GM18502 (cell line): Measurements from ENCODE around the gene HDAC6.

Source experiments
- ATAC-seq: cut with Tn5 transposase; IDR thresholded peaks from one replicate; pipeline ENCODE4 v1.9.1; 2021; ENCODE audit warnings: mild to moderate bottlenecking; ENCODE audit not compliant: unreplicated experiment, poor library complexity

Gene HDAC6

DNA sequence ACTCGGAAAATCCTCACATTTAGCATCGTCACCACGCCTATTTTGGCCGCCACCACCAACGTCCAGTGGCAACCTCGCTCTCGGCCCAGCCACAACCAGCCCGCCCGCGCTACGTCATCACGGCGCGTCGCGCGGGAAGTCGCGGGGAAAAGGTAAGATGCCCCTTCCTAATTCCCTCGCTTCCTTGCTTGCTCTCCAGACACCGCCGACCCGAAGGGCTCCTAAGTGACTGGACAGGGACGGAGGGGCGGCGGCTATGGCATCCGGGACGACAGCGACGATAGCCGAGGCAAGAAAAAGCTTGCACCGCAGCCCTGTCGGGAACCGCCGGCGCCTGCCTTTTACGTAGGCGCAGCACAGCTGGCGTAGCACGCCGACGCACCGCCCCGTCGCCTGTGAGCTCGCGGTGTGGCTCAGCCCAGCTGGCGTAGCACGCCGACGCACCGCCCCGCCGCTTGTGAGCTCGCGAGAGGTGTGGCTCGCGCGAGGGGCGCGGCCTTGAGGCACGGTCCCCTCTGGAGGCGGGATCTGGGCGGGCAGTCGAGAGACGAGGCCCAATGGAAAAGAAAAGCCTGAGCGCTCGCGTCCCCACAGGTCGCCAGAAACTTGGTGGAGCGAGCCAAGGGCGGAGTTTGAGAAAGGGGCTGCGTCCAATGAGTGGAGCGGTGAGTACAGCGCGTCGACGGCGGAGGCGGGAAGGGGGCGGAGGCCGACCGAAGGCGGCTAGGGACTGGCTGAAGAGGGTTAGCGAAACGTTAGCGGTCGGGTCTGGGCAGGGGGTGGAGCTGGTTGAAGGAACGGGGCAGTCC, at the start of gene HDAC6:
Gene HDAC6 (plus strand): TSS at position 788 of the 809 bp plus-strand sequence. CDS start 626 bp downstream, outside the sequence.
- ATAC-seq = peak; percentile 86

DNA sequence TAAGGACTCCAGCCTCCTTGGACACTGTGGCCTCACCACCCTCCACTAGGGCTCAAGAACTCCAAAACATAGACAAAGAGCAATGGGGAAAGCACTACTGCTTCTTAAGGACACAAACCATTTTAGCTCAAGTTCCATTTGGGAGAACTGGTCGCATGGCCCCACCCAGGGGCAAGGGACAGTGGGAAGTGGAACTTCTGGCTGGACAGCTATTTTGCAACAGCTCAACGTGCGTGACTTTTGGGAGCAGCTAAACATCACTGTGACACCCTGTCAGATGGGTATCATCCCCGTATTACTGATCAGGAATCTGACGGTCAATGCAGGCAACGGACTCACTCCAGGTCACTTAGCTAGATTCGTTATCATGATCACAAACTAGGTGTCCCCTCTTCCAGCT, 49.4 kb upstream of the HDAC6 start:
- no peak for ATAC-seq

DNA sequence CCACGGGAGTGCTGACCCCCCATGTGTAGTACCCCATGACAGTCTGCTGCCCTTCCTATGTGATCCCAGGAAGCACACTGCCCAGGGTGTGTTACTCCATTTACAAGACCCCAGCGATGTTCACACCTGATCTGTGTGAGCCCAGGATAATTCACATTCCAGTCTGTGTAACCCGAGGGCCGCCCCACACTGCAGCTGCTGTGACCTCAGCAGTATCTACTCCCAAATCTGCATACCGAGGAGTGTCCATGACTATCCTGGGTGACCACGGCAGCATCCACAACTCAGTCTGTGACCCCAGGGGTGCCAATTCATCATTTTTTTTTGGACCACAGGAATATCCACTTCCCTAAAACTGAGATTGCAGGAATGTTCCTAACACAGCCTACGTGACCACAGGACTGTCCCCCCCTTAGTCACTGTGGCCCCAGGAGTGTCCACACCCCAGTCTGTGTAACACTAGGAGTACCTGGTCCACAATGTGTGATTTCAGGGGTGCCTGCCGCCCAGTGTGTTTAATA, 48.1 kb upstream of the HDAC6 start:
- ATAC-seq = no peak

DNA sequence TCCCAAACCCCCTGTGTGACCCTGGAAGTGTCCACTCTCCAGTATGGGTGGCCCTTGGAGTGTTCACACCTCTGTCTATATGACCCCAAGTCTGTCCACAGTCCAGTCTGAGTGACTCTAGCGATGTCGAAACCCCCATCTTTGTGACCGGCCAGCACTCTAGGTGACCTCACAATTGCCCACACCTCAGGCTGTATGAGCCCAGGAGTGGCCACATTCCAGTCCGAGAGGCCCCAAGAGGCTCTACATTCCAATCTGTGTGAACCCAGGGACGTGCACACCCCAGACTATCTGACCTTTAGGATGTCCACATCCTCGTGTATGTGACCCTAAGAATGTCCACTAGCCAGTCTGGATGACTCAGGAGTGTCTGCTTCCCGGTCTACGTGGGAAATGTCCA, 47.6 kb upstream of the HDAC6 start:
- ATAC-seq = no peak

DNA sequence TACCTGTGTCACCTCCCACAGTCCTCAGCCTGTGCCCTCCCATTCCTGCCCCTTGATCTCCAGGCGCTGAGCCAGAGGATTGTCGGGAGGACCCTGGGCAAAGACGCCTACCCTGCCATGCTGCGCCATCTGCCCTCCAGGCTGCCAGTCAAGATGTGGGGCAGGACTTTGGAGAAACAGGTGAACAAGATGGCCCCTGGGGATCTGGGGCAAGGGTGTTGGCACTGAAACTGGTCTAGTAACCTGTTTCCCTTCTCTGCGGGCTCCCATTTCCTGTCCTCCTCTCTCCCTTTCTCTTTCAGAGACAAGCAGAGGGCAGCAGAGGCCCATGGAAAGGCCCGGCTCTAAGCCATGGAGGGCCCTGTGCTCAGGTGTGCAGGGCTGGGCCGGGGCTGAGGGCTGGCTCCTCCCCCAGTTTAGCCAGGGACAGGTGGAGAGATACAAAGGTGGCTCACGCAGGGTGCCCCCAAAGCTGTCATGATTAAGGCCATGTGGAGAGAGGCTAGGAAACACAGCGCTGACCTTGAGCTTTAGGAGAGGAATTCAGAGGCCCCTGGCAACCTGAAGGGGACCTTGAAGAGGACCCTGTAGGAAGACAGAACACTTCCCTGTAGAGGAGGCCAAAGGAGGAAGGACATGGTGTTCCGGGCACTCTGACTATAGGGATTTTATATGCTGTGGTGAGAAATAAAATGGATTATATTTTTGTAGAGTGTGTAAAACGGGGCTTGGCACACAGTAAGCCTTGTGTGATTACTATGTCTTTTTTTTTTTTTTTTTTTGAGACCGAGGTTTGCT, 40.0 kb upstream of the HDAC6 start, which contains the start of gene GLOD5:
Gene GLOD5 (plus strand): TSS at position 74 of the 798 bp plus-strand sequence. CDS start 44 bp downstream, at position 118.
- no peak for ATAC-seq

DNA sequence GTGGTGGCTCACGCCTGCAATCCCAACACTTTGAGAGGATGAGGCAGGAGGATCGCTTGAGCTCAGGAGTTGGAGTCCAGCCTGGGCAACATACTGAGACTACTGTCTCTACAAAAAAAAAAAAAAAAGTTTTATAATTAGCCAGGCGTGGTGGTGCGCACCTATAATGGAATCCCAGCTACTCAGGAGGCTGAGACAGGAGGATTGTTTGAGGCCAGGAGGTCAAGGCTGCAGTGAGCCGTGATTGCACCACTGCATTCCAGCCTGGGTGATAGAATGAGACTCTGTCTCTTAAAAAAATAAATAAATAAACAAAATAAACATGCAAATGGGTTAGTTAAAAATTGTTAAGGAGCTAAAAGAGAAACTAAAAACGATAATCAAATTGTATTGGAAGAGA, 32.6 kb upstream of the HDAC6 start:
- no peak for ATAC-seq

DNA sequence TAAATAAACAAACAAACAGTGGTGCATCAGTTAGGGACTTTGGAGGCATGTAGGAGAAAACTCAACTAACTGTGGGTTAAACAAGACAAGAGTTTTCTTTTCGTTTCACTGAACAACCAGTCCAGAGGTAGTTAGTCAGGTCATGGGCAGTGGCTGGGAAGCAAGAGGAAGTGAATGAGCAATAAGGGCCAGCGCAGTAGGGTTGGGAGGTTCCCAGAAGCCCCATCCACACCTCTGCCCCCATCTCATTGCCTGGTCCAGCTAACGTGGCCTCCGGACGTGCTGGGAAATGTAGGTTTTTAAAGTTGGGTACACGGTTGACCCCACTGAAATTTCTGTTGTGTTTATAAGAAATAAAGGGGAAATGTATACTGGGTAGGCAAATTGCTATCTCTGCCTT, 31.6 kb upstream of the HDAC6 start:
- ATAC-seq = no peak

DNA sequence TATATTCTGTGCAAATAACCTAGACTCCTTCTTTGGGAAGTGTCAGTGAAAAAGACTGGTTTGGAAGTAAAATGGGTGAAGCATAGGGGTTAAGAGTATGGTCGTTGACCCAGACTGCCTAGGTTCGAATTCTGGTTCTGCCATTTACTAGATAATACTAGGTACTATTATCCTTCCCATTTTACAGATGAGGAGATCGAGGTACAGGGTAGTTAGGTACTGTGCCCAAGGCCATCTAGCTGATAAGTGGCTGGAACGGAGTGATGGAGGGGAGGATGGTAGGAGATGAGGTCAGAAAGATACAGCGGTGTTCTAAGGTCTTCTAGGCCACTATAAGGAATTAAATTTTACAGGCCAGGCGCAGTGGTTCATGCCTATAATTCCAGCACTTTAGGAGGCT, 29.3 kb upstream of the HDAC6 start:
- ATAC-seq = no peak

DNA sequence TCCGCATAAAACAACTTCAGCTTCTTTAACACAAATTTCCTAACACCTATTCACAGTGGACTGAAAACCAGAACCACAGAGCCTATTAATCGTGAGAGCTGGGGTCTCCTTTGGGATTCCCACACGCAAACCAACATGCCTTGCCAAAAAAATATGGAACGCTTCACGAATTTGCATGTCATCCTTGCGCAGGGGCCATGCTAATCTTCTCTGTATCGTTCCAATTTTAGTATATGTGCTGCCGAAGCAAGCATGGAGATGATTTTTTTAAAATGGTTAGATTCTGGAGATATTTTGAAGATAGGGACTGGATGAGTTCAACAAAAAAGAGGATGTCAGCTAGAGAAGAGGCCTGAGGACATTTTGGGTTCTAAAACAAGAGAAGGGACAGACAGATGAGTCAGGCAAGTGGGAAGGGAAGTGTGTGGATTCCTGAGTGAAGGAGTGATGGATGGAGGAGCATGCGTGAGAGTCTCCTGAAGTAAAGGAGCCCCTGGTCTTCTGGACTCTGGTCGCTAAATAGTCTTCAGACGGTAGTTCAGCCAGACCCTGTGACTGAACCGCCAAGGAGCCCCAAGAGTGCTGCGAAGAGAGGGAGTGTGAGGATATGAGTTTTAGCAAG, 24.9 kb upstream of the HDAC6 start:
- ATAC-seq = no peak

DNA sequence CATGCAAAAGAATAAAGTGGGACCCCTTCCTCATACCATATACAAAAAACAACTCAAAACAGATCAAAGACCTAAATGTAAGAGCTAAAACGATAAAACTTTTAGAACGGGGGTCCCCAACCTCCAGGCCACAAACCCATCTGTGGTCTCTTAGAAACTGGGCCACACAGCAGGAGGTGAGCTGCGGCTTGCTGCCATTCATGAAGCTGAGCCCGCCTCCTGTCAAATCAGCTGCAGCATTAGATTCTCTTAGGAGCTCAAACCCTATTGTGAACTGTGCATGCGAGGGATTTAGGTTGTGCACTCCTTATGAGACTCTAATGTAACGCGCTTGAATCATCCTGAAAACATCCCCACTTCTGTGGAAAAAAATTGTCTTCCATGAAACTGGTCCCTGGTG, 22.5 kb upstream of the HDAC6 start:
- ATAC-seq = no peak

DNA sequence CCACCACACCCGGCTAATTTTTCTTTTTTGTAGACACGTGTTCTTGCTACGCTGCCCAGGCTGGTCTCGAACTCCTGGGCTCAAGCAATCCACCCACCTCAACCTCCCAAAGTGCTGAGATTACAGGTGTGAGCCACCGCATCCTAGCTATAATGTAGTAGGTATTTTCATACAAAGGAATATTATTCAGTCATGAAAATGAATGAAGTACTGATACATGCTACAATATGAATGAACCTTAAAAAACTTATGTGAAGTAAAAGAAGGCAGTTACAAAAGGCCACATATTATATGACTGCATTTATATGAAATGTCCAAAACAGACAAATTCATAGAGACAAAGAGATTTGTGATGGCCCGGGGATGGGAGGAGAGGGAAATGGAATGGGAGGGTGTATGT, 20.2 kb upstream of the HDAC6 start:
- ATAC-seq = no peak

DNA sequence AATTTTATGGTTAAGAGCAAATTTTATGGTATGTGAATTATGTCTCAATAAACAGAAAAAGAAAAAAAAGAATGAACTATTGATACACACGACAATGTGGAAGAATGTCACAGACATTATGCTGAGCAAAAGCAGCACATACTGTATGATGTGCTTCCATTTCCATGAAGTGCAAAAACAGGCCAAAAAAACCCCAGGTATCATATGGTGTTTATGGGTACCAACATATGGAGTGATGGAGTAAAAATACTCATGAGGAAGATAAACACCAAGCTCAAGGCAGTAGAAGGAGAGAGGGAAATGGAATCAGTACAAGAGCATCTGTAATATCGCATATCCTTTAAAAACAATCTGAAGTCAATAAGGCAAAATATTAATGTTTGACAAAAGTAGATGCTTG, 19.7 kb upstream of the HDAC6 start:
- no peak for ATAC-seq

DNA sequence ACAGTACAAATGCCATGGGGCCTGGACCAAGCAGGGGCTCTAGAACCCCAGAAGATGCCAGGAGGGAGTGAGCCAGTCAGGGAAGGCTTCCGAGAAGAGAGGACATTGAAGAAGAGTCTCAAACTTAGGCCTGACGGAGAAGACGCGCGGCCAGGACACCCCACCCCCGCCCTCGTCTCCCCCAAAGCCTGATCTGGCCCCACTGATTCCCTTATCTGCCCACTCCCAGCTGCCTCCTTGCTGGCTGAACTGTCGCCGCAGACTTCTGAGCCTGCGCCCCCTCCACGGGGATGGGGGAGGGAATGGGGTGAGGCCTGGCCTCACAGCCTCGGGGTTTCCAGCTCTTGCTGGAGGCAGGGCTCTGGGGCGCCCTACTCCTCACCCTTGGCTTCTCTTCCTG, 19.1 kb upstream of the HDAC6 start:
- ATAC-seq = no peak

DNA sequence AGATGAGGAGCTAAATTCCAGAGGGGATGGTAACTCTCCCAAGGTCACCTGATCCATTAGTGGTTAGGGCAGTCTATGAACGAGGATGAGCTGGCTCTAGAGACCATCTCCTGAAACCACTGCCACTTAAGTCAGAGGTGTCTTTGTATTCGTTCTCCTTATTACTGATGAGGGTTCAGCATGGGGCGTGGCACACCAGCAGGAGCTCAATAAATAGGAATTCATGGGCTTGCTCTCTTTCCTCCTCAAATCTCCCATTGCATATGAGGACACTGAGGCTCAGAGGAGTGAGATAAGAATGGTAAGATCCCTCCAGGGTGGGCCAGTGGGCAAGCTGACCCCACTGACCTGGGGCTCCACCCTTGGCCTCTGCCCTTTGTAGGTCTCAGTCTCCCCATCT, 17.1 kb upstream of the HDAC6 start:
- ATAC-seq = no peak

DNA sequence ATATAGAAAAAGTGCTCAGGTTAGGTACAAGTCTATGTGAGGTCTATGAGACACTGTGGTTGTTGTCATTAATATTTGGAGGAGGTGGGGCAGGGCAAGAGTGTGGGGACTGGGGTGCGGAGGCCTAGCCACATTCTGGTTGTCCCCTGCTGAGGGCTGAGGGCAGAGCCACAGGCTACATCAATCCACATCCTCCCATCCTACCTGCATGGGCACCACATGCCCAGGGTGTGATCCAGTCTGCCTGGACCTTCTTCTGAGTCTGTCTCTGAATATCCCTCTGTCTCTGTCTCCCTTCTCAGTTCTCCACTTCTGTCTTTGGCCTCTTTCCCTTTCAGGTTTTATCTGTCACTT, 16.7 kb upstream of the HDAC6 start:
- no peak for ATAC-seq

DNA sequence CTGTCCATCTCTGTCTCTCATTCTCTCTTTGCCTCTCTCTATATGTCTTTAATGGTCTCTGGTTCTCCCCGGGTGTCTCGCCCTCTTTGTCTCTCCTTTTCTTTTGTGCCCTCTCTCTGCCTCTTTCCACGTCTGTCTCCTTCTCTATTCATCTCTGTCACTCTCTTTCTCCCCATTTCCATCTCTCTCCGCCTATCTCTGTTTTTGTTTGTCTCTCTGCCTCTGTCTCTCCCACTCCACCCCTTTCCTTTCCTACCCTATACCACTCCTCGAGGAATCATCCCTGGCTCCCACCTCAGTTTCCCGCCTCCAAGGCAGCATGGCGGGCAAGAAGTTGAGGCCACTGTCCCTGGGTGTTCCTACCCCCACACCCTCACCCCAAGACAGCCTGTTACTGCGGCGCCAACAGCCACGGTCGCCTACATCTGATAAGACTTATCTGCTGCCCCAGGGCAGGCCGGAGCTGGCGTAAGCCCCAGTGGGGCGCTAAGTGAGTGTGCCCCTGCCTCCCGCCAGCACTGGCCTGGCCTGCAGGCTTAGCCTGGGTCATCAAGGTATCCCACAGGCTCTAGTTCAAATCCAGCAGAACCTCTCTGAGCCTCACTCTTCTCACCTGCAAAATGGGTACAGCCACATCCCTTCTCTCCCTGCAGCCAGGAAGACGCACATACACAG, 16.2 kb upstream of the HDAC6 start:
- ATAC-seq = no peak

DNA sequence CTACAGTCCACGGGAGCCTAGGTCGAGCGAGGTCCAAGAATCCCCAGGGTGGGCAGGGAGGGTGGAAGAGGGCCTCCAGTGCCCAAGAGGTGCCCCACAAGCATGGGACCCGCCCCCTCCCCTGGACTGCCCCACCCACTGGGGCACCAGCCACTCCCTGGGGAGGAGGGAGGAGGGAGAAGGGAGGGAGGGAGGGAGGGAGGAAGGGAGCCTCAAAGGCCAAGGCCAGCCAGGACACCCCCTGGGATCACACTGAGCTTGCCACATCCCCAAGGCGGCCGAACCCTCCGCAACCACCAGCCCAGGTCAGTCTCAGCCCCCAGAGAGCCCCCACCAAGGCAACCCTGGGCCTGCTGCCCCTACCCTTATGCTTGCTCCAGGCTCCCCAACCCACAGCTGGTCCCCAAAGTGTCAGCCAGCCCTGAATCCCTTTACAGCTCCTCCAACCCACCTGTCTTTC, 15.5 kb upstream of the HDAC6 start, which contains the start of gene GATA1:
Gene GATA1 (plus strand): TSS at position 250 of the 460 bp plus-strand sequence. CDS start 4,520 bp downstream, outside the sequence.
- no peak for ATAC-seq

DNA sequence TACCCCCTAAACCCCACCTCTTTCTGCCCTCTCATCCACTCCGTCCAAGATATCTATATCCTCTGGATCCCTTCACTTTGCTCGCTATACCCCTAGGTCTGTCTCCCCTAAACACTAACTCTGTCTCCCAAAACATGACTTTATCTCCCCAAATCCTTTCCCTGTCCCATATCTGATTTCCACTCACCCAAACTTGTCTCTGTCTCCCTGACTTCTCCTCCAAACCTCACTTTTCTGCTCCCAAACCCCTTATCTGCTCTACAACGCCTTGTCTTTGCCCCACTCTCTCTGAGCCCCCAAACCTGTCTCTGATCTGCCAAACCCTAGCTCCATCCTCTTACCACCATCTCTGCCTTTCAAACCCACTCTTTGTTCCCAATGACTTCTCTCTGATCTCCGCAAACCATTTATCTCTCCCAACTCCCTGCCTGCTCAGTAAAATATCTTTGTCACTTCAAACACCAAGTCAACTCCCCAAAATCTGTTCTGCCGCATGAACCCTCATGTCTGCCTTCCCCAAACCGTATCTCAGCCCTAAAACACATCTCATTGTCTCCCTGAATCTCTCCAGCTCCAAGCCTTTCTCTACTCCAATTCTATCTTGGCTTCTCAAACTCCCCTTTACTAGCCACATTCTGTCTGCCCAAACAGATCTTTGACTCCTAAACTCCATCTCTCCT, 14.9 kb upstream of the HDAC6 start:
- no peak for ATAC-seq
